Endothelial cell of umbilical vein (primary cell): ENCODE measurements around the gene KIF5C. TPM values are rescaled to one million over a fixed set of nuclear protein-coding genes. Genes with fewer than 3 reads are reported as not detected.

Experiments used
- BruUV-seq: library from RNA; stranded (reverse); fragments of 400-500 nt; replicated peaks from 2 replicates; lab custom pipeline; 2021; lab: Mats Ljungman, UMichigan
- CTCF ChIA-PET: fragments of 300-600, 350-600 bp; sonication (Branson Sonifier 250); formaldehyde crosslinking; loops from one replicate; lab custom pipeline; 2021; ENCODE audit warnings: antibody characterized with exemption, inconsistent platforms; lab: Charles Lee
- POLR2A ChIA-PET: fragments of 300-600, 350-600 bp; sonication (Branson Sonifier 250); formaldehyde crosslinking; loops from one replicate; lab custom pipeline; 2021; ENCODE audit warnings: antibody characterized with exemption, inconsistent platforms; lab: Charles Lee
- DNase-seq: peaks from one replicate; pipeline ENCODE4 v3.0.0-alpha.2; 2011; ENCODE audit warnings: low read depth, low spot score
- FAIRE-seq: peaks from 2 replicates; lab custom pipeline; 2011; peaks lifted over from hg19 to GRCh38; lab: Jason Lieb, UNC
- H2AFZ ChIP-seq: 2 replicates; pipeline ENCODE4 v1.6.0; 2012; ENCODE audit warnings: low read depth, low read length, control low read depth, inconsistent platforms
- H3K27ac ChIP-seq: 2 replicates; pipeline ENCODE4 v1.5.1; 2011; ENCODE audit warnings: low read depth, mild to moderate bottlenecking, control low read depth, low read length, moderate library complexity; ENCODE audit not compliant: insufficient read depth
- H3K27me3 ChIP-seq, 2 experiments: 2 replicates each; pipeline versions ENCODE4 v1.6.0 to v1.6.1; 2011; ENCODE audit warnings: low read length in 2 of 2, mixed read lengths in 1 of 2; ENCODE audit not compliant: control insufficient read depth in 2 of 2, insufficient read depth in 2 of 2
- H3K36me3 ChIP-seq, 2 experiments: 2 replicates in 1 of 2; 3 replicates in 1 of 2; pipeline ENCODE4 v1.5.1; 2011; ENCODE audit warnings: low read length in 2 of 2, mild to moderate bottlenecking in 1 of 2, moderate library complexity in 1 of 2; ENCODE audit not compliant: control insufficient read depth in 2 of 2, insufficient read depth in 2 of 2; ENCODE audit errors: extremely low read depth in 1 of 2
- H3K4me1 ChIP-seq: 3 replicates; pipeline ENCODE4 v1.5.1; 2011; ENCODE audit warnings: mild to moderate bottlenecking, low read length; ENCODE audit not compliant: control insufficient read depth, insufficient read depth; ENCODE audit errors: extremely low read depth
- H3K4me2 ChIP-seq: 2 replicates; pipeline ENCODE4 v1.6.1; 2011; ENCODE audit warnings: low read length, control low read depth, mixed read lengths; ENCODE audit not compliant: insufficient read depth
- H3K4me3 ChIP-seq, 3 experiments: fragments of 200-600 bp in 1 of 3; sonication (generic), shearing (Covaris generic) in 1 of 3; replicated peaks in 1 of 3; 2 replicates each; pipeline ENCODE4 v1.5.1; 2011 to 2016; ENCODE audit warnings: control low read depth in 3 of 3, low read length in 3 of 3, mild to moderate bottlenecking in 2 of 3, inconsistent platforms in 1 of 3, low read depth in 1 of 3, moderate library complexity in 1 of 3; ENCODE audit not compliant: insufficient read depth in 1 of 3
- H3K79me2 ChIP-seq: 2 replicates; pipeline ENCODE4 v1.6.0; 2012; ENCODE audit warnings: low read length, inconsistent platforms; ENCODE audit not compliant: control insufficient read depth, insufficient read depth
- H3K9ac ChIP-seq: replicated peaks from 2 replicates; pipeline ENCODE3; 2011; ENCODE audit warnings: low read length, control low read depth; ENCODE audit not compliant: insufficient read depth; ENCODE audit errors: extremely low read depth
- H3K9me1 ChIP-seq: replicated peaks from 3 replicates; pipeline ENCODE4 v1.6.0; 2011; ENCODE audit warnings: mild to moderate bottlenecking, low read length; ENCODE audit not compliant: control insufficient read depth, insufficient read depth; ENCODE audit errors: extremely low read depth
- H3K9me3 ChIP-seq: replicated peaks from 2 replicates; pipeline ENCODE4 v1.5.1; 2012; ENCODE audit warnings: low read length, inconsistent platforms; ENCODE audit not compliant: control insufficient read depth, insufficient read depth
- H4K20me1 ChIP-seq: replicated peaks from 2 replicates; pipeline ENCODE3; 2011; ENCODE audit warnings: mild to moderate bottlenecking, low read length; ENCODE audit not compliant: control insufficient read depth, insufficient read depth; ENCODE audit errors: extremely low read depth
- FOS ChIP-seq: IDR thresholded peaks from 2 replicates; pipeline ENCODE4 v1.6.1; 2011; ENCODE audit warnings: mild to moderate bottlenecking, low read length, moderate library complexity, borderline replicate concordance; ENCODE audit not compliant: insufficient read depth
- GATA2 ChIP-seq: IDR thresholded peaks from 2 replicates; pipeline ENCODE4 v1.7.0; 2011; ENCODE audit warnings: low read depth, mild to moderate bottlenecking, moderate library complexity, mixed read lengths, low read length; ENCODE audit not compliant: insufficient read length, insufficient read depth
- JUN ChIP-seq: IDR thresholded peaks from 2 replicates; pipeline ENCODE4 v1.6.1; 2011; ENCODE audit warnings: borderline replicate concordance, low read depth; ENCODE audit not compliant: insufficient read length, insufficient read depth
- MYC ChIP-seq: IDR thresholded peaks from one replicate; pipeline ENCODE4 v1.6.1; 2011; ENCODE audit warnings: mild to moderate bottlenecking, low read depth, low read length
- POLR2A ChIP-seq: IDR thresholded peaks from 2 replicates; pipeline ENCODE4 v1.6.1; 2012; ENCODE audit warnings: low read depth, mild to moderate bottlenecking, control low read depth, low read length
- POLR2AphosphoS5 ChIP-seq: IDR thresholded peaks from 2 replicates; pipeline ENCODE4 v1.6.1; 2012; ENCODE audit warnings: low read depth, mild to moderate bottlenecking, control low read depth, low read length, moderate library complexity; ENCODE audit not compliant: insufficient read depth
- dilution Hi-C: fragments of 300-500 bp; cut with MboI; formaldehyde crosslinking; loops from one replicate; pipeline ENCODE4 v1.15.0; 2019; ENCODE audit warnings: low sequenced_read_pairs; ENCODE audit not compliant: extremely low pct_ligation_motif_present
- intact Hi-C: fragments of 100-400 bp; cut with micrococcal nuclease; formaldehyde crosslinking; loops from one replicate; pipeline ENCODE4 v1.10.0; 2022
- polyA plus RNA-seq, 4 experiments: library from polyadenylated mRNA; depleted of rRNA in 3 of 4; stranded (reverse) in 3 of 4; unstranded in 1 of 4; fragments of >200 nt; gene quantifications; 2 replicates each; pipeline versions ENCODE4 v1.2.1 to v1.2.3, GENCODE V29; 2011 to 2012; ENCODE audit warnings: missing spikeins in 1 of 4
- total RNA-seq: library from RNA; stranded (reverse); gene quantifications from 2 replicates; pipeline ENCODE4 v1.2.3, GENCODE V29; 2021
- TF ChIP-seq, protein P1 (sequence below): IDR thresholded peaks from 2 replicates; pipeline ENCODE4 v1.6.1; 2011; ENCODE audit not compliant: insufficient read depth, insufficient read length

Gene KIF5C
- total and polyA plus RNA-seq, 2 donors (not counting 3 experiments of a cell fraction or from before 2014, with no cell fraction given): 0.01 to 0.55 TPM

DNA sequence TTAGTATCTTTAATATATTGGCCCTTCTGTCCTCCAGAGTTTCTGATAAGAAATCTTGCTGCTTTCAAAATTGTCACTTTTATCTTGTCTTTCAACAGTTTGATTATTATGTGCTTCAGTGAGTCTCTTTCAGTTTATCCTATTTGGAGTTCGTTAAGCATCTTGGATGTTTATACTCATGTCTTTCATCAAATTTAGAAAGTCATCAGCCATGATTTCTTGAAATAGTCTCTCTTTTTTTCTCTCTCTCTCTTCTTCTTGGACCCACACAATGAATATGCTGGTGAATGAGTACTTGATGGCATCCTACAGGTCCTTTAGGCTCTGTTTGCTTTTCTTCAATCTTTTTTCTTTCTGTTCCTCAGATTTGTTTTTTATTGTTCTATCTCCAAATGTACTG lies 26.9 kb upstream of the KIF5C start:
- no peaks in the 10 kb centered on the region for H3K36me3 ChIP-seq
- ChIA-PET CTCF (no interaction called here), POLR2A (no interaction called here)
- H3K79me2 ChIP-seq: no peaks in the 10 kb centered on the region
- intact Hi-C loops (no loop called here), dilution Hi-C loops (no loop called here)
- no peak overlapping the region for H3K27ac ChIP-seq
- H3K9me3 ChIP-seq: no peaks in the 10 kb centered on the region
- H3K4me2 ChIP-seq: no peak overlapping the region
- DNase-seq (no peak), FAIRE-seq (no peak)
- no peak overlapping the region for H3K9ac ChIP-seq
- TF ChIP-seq FOS: no peak
- no peaks in the 10 kb centered on the region for H3K4me1 ChIP-seq
- H2AFZ ChIP-seq: no peak overlapping the region
- no peak overlapping the region for H3K4me3 ChIP-seq
- no TSS peak for BruUV-seq
- no peaks in the 10 kb centered on the region for H4K20me1 ChIP-seq
- peaks cover 0 to 2% of the 10 kb centered on the region in 2 experiments for H3K27me3 ChIP-seq
- no peaks in the 10 kb centered on the region for H3K9me1 ChIP-seq

DNA sequence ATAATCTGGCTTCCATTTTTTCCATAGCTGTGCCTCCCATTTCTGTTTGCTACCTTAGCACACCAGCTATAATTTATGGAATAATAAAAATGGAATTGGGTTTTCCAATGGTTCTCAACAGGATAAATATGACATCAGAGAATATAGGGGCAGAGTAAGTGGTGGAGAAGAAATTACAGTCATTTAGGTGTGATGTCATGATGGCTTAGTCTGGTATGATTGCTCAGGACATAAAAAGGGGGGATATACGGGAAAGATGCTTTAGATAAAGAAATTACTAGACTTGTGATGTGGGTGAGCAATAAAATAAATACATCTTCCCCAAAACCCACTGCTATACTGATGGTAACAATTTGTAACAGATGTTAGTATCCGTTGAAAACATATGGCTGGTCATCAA lies 21.6 kb upstream of the KIF5C start:
- dilution Hi-C loops (no loop called here), intact Hi-C loops (no loop called here)
- Histone ChIP-seq H3K4me1 (no peaks in the 10 kb centered on the region), H3K9me3 (no peaks in the 10 kb centered on the region), H4K20me1 (no peaks in the 10 kb centered on the region), H2AFZ (no peak overlapping the region), H3K79me2 (no peaks in the 10 kb centered on the region), H3K27ac (no peak overlapping the region), H3K4me3 (no peak overlapping the region), H3K4me2 (no peak overlapping the region), H3K27me3 (peaks cover 0 to 2% of the 10 kb centered on the region in 2 experiments), H3K9ac (no peak overlapping the region), H3K9me1 (no peaks in the 10 kb centered on the region), H3K36me3 (no peaks in the 10 kb centered on the region)
- CTCF ChIA-PET: interaction anchor here (1.1 kb wide), 1 partner anchor 47 kb away, joined by 3 read pairs; no protein-coding TSS in a partner anchor
- DNase-seq (no peak), FAIRE-seq (no peak)
- TF ChIP-seq, protein P1, sequence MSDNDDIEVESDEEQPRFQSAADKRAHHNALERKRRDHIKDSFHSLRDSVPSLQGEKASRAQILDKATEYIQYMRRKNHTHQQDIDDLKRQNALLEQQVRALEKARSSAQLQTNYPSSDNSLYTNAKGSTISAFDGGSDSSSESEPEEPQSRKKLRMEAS: no peak
- no peak for TF ChIP-seq FOS
- TF ChIP-seq GATA2: no peak
- no peak for TF ChIP-seq JUN
- TF ChIP-seq POLR2A: no peak
- no peak for TF ChIP-seq MYC
- no peak for TF ChIP-seq POLR2AphosphoS5
- POLR2A ChIA-PET: no interaction called here
- BruUV-seq: no TSS peak
